Neural progenitor cell (in vitro differentiated cells): Measurements from ENCODE around the gene SRRM5.

ENCODE experiments used
- EZH2 ChIP-seq: fragments of 200-600 bp; sonication (generic); IDR thresholded peaks from 2 replicates; pipeline ENCODE4 v1.6.1; 2017; ENCODE audit warnings: antibody characterized with exemption, mild to moderate bottlenecking, moderate library complexity
- TF ChIP-seq, protein P1 (sequence below): fragments of 200-600 bp; sonication (generic); IDR thresholded peaks from 2 replicates; pipeline ENCODE4 v1.5.1; 2017; ENCODE audit warnings: antibody characterized with exemption, mild to moderate bottlenecking

- TF ChIP-seq, protein P1, sequence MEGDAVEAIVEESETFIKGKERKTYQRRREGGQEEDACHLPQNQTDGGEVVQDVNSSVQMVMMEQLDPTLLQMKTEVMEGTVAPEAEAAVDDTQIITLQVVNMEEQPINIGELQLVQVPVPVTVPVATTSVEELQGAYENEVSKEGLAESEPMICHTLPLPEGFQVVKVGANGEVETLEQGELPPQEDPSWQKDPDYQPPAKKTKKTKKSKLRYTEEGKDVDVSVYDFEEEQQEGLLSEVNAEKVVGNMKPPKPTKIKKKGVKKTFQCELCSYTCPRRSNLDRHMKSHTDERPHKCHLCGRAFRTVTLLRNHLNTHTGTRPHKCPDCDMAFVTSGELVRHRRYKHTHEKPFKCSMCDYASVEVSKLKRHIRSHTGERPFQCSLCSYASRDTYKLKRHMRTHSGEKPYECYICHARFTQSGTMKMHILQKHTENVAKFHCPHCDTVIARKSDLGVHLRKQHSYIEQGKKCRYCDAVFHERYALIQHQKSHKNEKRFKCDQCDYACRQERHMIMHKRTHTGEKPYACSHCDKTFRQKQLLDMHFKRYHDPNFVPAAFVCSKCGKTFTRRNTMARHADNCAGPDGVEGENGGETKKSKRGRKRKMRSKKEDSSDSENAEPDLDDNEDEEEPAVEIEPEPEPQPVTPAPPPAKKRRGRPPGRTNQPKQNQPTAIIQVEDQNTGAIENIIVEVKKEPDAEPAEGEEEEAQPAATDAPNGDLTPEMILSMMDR, result peak; percentile 56
- no peak for TF ChIP-seq EZH2
These were observed 13.0 kb downstream of the SRRM5 start for GRCh38 chr19:43624933-43625332.
